ENCODE data around the gene ZNF581.

- TF ChIP-seq CTCF (IDR thresholded peaks at IDR 0.05) (no peak), POLR2A (IDR thresholded peaks at IDR 0.05) (no peak)
Measured at GRCh38 chr19:55619286-55619685, 24.2 kb upstream of the ZNF581 start.

Data from thyroid gland (tissue), 4 donors.